HG03025 (cell line): ENCODE data around the gene THY1.
"Not testable (repeated sequence)": the region's sequence is repeated elsewhere in the genome, so short reads cannot be mapped to it uniquely, and the experiment has no call there.

Experiments used
- ATAC-seq: cut with Tn5 transposase; IDR thresholded peaks from one replicate; pipeline ENCODE4 v1.9.1; 2021; ENCODE audit warnings: mild to moderate bottlenecking, moderate library complexity; ENCODE audit not compliant: unreplicated experiment, low FRiP score

THY1 gene

GRCh38 chr11:119446434-119446833 lies 23.5 kb upstream of the THY1 start:
- no peak for ATAC-seq

GRCh38 chr11:119445850-119446249 lies 22.9 kb upstream of the THY1 start:
- no peak for ATAC-seq

- no peak for ATAC-seq
Observed at GRCh38 chr11:119445379-119445778, 22.4 kb upstream of the THY1 start.

- ATAC-seq = no peak
Observed at GRCh38 chr11:119441898-119442243, 18.9 kb upstream of the THY1 start.

- no peak for ATAC-seq
Observed at GRCh38 chr11:119438599-119438998, 15.6 kb upstream of the THY1 start.

- ATAC-seq = not testable (repeated sequence)
Observed at GRCh38 chr11:119437521-119437920, 14.5 kb upstream of the THY1 start.

- no peak for ATAC-seq
Observed at GRCh38 chr11:119436711-119437110, 13.7 kb upstream of the THY1 start.

GRCh38 chr11:119436093-119436492 lies 13.1 kb upstream of the THY1 start:
- no peak for ATAC-seq

GRCh38 chr11:119434591-119435330 lies 11.8 kb upstream of the THY1 start:
- no peak for ATAC-seq

GRCh38 chr11:119433358-119433725 lies 10.4 kb upstream of the THY1 start:
- ATAC-seq = no peak

GRCh38 chr11:119432484-119433357 lies 9.7 kb upstream of the THY1 start:
- no peak for ATAC-seq

- ATAC-seq = no peak
Observed at GRCh38 chr11:119431523-119431922, 8.6 kb upstream of the THY1 start.

GRCh38 chr11:119427279-119427678 lies 4.3 kb upstream of the THY1 start:
- ATAC-seq = no peak

- no peak for ATAC-seq
Observed at GRCh38 chr11:119426142-119426541, 3.2 kb upstream of the THY1 start.

GRCh38 chr11:119424775-119425174 lies 1.8 kb upstream of the THY1 start:
- no peak for ATAC-seq

GRCh38 chr11:119424276-119424675 lies 1.3 kb upstream of the THY1 start:
- no peak for ATAC-seq

GRCh38 chr11:119423509-119424254 lies 710 bp upstream of the THY1 start:
- ATAC-seq = no peak

GRCh38 chr11:119421941-119422808 lies 797 bp downstream of the THY1 start:
- ATAC-seq = no peak

GRCh38 chr11:119421351-119421750 lies 1.6 kb downstream of the THY1 start:
- no peak for ATAC-seq

GRCh38 chr11:119420631-119421030 lies 2.3 kb downstream of the THY1 start:
- no peak for ATAC-seq
